NCI-H1092 (cell line): ENCODE data around the gene PRKAR2A.
A peak's percentile ranks its signal among the peaks of the same experiment; 100 is the strongest.
"Not testable (repeated sequence)": the region's sequence is repeated elsewhere in the genome, so short reads cannot be mapped to it uniquely, and the experiment has no call there.

ENCODE experiments used
- DNase-seq: peaks from one replicate; lab custom pipeline; 2025; lab: John Stamatoyannopoulos, UW

PRKAR2A gene

DNA sequence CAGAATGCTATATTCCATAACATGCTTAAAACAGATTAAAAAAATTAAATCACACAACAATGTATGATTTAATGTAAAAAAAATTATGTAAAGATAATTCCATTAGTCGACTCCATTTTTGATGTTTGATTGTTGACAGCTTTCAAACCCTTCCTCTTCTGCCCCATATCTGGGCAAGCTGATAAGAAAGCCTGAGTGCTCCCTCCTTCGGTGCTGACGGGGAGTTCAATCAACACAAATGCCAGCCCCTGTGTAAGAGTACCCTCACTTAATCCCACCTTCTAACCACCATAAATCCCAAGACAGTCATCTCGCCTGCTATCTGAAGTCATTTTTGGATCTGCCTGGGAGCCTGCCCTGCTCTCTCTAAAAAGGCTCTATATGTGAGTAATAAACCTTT is 70.8 kb downstream of the PRKAR2A start:
- no peak for DNase-seq

DNA sequence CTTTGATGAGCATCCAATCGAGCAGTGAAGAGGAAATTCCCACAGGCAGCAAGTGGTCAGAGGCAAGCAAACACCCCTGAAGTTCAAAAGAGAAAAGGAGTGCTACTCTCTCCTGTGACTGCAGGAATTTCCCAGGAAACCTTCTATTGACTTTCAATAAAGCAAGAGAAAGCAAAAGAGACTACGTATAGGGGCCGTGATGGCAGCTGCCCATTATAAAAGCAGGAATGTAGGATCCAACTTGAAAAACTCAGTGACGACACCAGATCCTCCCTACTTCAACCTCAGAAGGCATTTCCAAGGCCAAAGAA is 77.5 kb downstream of the PRKAR2A start:
- DNase-seq, result no peak

DNA sequence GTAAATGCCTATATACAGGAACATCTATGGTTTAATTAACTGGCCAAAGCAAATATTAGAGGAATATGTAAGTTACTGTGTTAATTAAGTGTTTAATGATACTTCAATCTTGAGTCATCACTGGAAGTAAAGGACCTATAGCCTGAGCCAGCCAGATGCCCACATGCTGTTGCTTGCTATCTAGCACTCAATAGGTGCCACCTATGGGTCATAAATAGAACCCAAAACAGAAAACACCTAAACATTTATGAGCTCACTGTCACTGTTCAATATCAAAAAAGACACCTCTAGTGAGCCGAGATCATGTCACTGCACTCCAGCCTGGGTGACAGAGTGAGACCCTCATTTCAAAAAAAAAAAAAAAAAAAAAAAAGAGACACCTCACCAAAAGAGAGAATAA is 82.3 kb downstream of the PRKAR2A start:
- peak; percentile 1 for DNase-seq

DNA sequence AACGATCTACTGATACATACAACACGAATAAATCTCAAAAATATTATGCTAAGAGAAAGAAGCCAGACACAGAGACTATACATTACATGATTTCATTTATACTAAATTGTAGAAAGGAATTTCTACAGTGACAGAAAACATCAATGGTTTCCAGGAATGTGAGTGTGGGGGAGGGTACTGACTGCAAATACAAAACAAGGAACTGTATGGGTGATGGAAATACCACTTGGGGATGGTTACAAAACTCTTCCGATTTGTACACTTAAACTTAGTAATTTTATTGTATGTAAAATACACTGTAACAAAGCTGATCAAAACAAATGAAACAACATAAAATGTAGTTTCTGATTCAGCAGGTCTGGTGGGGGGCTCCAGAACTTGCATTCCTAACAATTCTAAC is 84.9 kb downstream of the PRKAR2A start:
- DNase-seq, result no peak

DNA sequence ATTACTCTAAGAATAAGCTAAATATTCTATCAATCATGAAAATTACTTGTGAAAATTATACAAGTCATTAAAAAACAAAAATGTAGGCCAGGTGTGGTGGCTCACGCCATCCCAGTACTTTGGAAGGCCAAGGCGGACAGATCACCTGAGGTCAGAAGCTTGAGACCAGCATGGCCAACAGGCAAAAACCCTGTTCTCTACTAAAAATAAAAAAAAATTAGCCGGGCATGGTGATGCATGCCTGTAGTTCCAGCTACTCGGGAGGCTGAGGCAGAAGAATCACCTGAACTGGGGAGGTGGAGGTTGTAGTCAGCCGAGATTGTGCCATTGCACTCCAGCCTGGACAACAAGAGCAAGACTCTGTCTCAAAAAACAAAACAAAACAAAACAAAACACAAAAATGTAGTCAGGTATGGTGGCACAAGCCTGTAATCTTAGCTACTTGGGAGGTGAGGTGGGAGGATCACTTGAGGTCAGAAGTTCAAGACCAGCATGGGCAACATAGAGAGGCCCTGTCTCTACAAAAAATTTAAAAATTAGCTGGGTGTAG is 87.6 kb downstream of the PRKAR2A start:
- DNase-seq, result not testable (repeated sequence)

DNA sequence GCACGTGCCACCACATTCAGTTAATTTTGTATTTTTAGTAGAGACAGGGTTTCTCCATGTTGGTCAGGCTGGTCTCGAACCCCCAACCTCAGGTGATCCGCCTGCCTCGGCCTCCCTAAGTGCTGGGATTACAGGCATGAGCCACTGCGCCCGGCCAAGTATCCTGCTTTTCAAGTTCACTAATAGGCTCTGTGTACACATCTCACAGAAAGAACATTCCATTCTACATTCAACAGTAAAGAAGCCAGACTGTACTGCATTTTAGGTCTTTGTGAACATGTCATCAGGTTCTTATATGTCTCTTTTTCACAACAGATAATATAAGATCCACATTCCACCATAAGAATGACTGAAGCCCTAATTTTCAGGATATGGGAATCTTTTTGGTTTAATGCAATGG is 88.1 kb downstream of the PRKAR2A start:
- not testable (repeated sequence) for DNase-seq

DNA sequence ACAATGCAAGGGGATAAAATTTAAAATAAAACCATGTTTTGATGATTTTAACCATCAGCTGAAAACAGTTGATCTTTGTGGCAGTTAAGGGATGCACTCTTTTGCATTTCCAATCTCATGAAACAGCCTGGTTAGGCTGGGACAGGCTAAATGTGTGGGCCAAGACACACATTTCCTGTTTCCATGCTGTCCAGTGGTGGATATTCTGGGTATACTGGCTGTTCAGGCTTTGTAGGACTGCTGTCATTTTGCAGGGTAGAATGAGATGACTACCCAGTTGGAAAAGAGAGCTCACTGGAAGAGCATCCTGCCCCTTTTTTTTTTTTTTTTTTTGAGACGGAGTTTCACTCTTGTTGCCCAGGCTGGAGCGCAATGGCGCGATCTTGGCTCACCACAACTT is 88.6 kb downstream of the PRKAR2A start:
- DNase-seq, result no peak

DNA sequence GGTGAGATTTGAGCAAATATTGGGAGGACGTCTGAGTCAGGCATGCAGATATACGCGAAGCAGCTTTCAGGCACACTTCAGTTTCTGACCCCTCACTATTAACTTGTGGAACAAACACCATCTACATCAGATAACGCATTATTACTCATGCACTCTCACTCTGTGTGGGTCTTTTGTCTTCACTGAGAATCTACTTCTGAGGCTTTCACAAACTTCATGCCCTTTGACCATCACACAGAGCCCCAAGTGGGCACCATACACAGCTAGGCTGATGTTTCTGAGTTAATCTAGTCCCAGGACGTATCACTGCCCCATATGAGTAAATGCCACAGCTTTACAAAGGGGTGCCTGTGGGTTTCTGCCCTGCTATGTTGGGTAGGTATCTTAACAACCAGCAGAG is 91.0 kb downstream of the PRKAR2A start:
- DNase-seq, result no peak

DNA sequence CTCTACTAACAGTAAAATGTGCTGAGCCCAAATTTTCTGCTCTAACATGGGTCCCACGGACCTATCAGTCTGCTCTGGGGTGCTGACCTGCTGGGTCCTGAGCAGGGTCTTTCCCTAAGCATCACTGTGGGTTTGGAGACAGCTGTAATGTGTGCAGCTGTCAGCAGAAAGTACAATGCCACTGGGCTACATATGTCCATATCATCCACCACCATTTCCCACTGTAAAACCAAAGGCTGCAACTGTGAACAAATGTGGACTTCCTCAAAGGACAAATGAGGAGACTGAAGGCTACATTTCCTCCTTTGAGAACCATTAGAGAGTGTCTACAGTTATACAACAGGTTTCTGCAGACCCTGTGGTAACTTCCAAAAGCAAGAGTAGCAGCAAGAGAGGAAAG is 96.8 kb downstream of the PRKAR2A start:
- no peak for DNase-seq

DNA sequence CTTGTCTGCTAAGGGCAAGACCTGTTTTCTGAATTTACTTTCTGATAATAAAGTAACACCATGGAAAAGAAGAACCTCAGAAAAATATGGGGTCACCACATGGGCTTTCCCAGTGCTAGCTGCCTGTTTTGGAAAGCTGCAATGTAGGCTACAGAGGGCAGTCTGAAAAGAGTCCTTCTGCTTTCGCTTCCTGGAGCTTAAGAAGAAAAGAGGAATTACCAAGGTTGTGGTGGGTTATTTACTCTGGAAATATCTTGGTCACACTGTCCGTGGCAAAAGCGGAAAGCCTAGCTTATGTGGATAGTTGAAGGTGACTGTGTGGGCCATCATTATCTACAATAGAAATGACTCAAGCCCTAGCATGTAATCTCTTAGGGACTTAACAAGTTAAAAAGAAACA is 98.9 kb downstream of the PRKAR2A start:
- no peak for DNase-seq

DNA sequence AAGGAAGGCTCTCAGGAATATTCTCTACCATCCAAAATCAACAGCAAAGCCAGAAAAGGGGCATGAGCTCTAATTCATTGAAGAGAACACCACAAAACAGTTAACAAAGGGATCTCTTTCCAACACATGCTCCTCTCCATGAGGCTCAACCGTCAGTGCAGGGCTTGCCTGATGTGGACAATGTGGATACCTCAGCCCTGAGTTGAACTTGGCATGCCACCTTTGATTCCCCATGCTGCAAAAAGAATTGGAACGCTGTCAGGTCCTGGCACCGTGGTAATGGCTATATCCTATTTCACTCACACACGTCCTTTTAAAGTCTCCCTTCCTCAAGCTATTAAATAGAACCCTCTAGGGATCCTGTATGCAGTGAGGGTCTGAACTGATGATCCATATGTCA is 100.0 kb downstream of the PRKAR2A start:
- peak; percentile 85 for DNase-seq

DNA sequence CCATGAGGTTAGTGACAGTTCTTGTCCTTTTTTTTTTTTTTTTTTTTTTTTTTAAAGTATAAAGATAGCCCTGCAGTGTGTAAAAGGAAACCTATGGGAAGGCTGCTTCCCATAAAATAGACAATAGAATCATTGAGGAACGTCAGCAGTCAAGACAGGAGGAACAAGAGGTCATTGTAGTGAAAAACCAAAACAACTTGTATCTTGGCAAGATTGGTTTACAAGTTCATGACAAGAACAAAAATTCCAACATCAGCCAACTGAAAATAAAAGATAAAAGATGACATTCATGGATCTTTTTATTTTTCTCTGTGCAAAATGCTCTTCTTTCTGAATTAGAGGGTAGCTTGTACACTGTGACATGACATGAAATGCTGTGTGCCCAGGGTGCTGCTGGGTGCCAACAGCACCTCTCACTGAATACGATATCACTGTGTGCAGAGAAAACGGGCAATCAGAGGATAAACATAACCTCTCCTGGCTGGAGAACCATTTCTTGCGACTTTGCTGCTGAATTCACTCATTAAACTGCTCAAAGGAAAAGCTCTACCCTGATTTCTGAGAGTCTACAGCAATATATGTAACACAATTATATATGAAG is 100.6 kb downstream of the PRKAR2A start:
- DNase-seq, result peak; percentile 10

DNA sequence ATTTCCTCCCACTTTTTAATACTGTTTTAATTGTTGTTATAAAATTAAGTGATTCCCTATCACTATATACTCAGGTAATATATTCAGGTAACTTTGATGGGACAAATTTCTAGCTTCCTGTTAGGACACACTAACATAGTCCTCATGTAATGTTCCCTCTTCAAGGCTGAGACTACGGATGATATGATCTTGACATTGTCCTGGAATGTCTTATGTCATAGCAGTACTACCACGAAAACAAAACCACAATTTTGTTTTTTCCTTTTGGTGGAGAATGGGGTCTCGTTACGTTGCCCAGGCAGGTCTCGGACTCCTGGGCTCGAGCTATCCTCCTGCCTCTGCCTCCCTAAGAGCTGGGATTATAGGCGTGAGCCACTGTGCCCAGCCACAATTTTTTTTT is 103.9 kb downstream of the PRKAR2A start:
- no peak for DNase-seq

DNA sequence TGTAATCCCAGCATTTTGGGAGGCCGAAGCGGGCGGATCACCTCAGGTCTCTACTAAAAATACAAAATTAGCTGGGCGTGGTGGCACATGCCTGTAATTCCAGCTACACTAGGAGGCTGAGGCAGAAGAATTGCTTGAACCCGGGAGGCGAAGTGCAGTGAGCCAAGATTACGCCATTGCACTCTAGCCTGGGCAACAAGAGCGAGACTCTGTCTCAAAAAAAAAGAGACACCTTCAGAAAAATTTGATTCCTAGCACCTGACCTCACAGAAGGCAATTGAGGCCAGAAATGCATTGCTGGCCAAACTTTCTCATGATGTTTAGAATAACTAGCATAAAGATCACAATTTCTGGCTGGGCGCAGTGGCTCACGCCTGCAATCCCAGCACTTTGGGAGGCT is 106.4 kb downstream of the PRKAR2A start:
- DNase-seq, result not testable (repeated sequence)

DNA sequence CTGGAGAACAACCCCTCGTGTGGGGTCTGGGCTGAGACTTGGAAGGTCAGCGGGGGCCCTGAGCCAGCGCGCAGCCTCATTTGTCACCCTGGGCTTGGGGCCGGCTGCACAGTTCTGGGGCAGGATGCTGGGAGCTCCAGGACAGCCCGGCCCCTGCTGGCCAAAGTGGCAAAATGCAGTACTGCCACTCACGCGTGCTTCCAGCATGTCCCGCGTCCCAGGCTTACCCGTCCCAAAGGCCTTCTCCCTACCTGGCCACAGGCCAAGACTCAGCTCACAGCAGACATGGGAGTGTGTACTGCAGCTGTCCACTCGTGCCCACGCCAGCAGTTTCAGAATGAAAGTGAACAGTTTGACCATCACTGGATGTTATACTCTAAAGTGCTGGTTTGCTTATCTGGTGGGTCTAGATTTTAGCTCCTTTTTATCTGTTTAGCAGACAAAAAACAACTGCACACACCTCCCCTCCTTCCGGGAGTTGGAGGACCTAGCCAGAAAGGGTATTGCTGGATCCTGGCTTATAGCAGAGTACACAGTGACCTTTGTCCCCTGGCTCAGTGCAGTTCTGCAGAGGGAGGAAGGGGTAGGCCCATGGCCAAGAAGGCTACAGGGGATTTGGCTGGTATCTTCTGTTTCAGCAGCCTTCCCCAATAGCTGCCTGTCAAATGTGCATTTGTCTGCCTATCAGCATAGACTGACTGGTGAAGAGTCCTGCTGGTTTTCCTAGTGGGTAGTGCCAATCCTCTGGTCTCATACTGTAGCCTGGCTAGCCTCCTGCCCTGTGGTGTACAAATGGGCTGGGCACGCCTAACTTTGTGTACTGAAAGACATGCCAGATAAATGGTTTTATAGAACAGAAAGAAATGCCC is 107.5 kb downstream of the PRKAR2A start:
- DNase-seq, result peak; percentile 22

DNA sequence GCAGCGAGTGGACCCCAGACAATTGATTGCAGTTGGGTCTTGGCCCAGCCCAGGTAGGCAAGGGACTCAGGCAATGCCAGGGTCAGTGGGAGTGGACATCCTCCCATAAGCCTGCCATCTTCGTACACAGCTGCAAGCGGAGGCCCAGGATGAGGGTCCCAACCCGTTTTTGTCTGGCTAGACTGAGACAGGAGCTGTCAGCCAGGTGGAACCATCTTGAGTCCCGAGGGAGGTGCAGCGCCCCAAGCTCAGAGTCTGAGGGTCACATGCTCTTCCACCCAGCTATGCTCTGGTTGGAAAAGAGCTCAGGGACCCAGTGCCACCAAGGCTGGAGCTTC is 108.1 kb downstream of the PRKAR2A start:
- no peak for DNase-seq

DNA sequence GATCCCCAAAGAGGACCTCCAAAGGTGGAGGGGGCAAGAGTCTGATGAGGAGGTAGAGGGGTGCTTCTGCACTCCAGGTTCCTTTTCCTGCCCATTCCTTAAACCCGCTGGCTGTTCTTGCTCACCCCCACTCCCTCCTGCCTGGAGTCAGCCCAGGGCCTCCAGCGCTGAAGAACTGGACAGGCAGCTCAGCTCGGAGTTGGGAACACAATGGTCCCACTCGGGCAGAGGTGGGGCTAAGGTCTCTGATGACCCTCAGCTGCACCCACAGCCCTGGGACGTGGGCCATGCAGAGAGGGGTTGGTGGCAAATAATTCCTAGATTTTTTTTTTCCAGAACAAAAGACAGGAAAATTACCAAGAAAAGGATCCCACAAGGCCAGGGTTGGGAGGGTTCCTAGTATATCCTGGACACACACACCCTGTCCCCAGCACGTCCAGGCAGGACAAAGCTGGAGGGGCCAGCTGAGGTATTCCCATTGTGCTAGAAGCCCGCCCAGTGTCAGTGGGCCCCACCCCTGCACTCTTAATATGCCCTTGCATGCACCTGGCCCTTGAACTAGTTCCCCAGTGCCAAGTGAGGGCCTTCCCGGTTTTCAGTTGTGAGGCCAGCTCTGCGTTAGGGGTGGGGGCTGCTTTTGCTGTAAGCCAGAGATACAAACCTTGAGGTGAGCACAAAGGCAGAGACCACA is 108.6 kb downstream of the PRKAR2A start:
- DNase-seq, result peak; percentile 15

DNA sequence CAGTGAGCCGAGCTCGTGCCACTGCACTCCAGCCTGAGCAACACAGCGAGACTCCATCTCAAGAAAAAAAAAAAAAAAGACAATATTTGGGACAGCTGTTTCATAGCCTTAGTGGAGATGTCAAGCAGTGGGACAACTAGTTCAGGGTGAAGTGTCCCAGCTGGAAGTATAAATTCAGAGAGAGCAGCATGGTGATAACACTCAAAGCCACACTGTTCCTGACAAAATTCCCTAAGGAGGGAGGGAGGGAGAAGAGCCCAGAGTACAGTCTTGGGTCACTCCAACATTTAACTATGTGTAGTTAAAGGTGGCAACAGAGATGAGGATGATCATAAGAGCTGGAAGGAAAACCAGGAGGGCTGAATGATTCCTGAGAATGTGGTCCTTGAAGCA is 109.5 kb downstream of the PRKAR2A start:
- no peak for DNase-seq

DNA sequence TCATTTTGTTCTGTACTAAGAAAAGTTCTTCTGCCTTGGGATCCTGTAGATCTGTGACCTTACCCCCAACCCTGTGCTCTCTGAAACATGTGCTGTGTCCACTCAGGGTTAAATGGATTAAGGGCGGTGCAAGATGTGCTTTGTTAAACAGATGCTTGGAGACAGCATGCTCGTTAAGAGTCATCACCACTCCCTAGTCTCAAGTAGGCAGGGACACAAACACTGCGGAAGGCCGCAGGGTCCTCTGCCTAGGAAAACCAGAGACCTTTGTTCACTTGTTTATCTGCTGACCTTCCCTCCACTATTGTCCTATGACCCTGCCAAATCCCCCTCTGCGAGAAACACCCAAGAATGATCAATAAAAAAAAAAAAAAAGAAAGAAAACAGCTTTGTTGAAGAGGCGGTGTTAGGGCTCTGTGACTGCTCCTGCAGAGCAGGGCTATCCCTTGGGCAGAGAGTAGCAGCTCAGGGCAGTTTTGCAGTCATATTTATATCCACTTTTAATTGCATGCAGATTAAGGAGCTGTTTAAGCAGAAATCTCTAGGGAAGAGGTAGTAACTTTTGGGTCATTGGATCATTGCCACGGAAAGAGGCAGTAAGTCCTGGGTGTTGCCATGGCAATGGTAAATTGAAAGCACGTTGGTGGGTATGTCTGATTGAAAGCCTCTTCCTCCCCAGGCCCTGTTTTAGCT is 112.5 kb downstream of the PRKAR2A start:
- not testable (repeated sequence) for DNase-seq

DNA sequence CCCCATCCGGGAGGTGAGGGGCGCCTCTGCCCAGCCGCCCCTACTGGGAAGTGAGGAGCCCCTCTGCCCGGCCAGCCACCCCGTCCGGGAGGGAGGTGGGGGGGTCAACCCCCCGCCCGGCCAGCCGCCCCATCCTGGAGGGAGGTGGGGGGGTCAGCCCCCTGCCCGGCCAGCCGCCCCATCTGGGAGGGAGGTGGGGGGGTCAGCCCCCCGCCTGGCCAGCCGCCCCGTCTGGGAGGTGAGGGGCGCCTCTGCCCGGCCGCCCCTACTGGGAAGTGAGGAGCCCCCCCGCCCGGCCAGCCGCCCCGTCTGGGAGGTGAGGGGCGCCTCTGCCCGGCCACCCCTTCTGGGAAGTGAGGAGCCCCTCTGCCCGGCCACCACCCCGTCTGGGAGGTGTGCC is 113.1 kb downstream of the PRKAR2A start:
- DNase-seq, result not testable (repeated sequence)

DNA sequence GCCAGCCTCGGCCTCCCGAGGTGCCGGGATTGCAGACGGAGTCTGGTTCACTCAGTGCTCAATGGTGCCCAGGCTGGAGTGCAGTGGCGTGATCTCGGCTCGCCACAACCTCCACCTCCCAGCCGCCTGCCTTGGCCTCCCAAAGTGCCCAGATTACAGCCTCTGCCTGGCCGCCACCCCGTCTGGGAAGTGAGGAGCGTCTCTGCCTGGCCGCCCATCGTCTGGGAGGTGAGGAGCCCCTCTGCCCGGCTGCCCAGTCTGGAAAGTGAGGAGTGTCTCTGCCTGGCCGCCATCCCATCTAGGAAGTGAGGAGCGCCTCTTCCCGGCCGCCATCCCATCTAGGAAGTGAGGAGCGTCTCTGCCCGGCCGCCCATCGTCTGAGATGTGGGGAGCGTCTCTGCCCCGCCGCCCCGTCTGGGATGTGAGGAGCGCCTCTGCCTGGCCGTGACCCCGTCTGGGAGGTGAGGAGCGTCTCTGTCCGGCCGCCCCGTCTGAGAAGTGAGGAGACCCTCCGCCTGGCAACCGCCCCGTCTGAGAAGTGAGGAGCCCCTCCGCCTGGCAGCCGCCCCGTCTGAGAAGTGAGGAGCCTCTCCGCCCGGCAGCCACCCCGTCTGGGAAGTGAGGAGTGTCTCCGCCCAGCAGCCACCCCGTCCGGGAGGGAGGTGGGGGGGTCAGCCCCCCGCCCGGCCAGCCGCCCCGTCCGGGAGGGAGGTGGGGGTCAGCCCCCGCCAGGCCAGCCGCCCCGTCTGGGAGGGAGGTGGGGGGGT is 113.7 kb downstream of the PRKAR2A start:
- DNase-seq, result not testable (repeated sequence)

DNA sequence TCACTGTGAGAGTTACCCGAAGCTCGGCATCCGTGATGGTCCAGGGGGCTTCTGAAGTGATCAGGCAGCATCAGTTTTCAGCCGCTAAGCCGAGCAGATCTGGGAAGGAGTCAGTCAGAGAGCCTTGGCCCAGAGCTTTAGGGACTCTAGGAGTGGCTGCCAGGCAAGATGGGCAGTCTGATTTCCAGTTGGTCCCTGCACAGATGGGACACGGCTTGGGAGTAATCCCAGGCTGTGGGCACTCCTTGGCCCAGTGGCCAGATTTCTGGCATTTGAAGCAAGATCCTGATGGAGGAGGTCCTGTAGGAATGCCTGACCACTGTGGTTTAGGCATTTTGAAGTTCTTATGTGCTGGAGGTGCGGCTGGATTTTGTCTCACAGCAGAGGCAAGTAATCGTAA is 120.2 kb downstream of the PRKAR2A start:
- no peak for DNase-seq
